HG03045 (cell line): ENCODE data around the gene CANT1.
A peak's percentile ranks its signal among the peaks of the same experiment; 100 is the strongest.

Experiments
- ATAC-seq: cut with Tn5 transposase; IDR thresholded peaks from one replicate; pipeline ENCODE4 v1.9.1; 2021; ENCODE audit warnings: mild to moderate bottlenecking, moderate library complexity; ENCODE audit not compliant: unreplicated experiment

The CANT1 gene

DNA sequence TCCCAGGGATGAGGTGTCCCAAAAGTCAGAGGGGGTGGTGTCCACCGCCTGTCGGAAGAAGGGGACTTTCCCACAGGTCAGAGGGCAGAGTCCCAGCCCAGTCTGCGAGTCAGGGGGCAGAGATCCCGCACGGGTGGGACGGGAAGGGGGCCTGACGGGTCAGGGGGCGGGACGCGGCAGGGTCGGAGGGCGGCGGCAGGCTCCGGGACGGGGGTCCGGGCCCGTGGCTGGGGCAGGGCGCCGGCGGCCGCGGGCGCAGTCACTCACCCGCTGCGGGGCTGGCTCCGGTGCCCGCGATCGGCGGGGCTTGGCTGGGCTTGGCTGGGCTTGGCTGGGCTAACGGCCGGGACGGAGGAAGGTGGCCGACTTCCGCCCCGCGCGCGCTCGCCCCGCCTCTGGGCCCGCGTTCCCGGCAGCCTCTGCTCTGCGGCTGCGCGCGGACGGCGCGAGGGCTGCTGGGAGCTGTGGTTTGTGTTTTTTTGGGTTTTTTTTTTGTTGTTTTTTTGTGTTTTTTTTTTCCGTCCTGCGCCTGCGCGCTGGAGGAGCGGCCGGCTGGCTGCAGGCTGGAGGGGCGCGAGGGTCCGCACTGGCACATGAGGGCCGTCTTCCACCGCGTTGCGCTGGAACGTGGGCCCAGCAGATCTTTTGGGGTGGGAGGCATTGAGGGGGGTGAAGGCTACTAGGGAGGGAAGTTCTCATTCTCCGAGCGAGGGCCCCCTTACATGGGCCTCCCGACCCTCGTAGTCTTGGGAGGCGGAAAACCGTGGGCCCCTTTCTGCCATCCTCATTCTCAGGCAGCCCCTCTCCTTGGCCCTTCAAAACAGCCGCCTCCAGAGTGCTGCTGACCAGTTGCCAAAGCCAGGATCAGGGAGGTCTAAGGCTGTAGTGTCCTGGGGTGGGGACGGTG, at the start of gene CANT1:
CANT1 (minus strand) TSS at position 368 of the 907 bp plus-strand sequence. CDS start 12,142 bp downstream, outside the sequence.
- peak; percentile 82 for ATAC-seq

GRCh38 chr17:79057737-79058385, 48.3 kb upstream of the CANT1 start:
- no peak for ATAC-seq

DNA sequence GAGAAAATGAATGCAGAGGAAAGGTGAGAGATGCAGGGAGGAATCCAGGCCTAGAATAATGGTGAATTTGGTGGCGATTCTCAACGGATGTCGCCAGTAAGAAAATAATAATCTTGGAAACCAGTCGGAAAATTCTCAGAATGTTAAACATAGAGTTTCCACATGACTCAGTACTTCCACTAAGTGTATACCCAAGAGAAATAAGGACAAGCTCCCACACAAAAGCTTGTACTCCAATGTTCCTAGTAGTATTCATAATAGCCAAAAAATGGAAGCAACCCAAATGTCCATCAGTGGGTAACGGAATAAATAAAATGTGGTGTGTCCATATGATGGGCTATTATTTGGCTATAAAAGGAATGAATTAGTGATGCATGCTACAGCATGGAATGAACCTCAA, 45.6 kb upstream of the CANT1 start:
- ATAC-seq: no peak

GRCh38 chr17:79054200-79054960, 44.8 kb upstream of the CANT1 start:
- no peak for ATAC-seq

GRCh38 chr17:79053251-79053925, 43.8 kb upstream of the CANT1 start:
- no peak for ATAC-seq

DNA sequence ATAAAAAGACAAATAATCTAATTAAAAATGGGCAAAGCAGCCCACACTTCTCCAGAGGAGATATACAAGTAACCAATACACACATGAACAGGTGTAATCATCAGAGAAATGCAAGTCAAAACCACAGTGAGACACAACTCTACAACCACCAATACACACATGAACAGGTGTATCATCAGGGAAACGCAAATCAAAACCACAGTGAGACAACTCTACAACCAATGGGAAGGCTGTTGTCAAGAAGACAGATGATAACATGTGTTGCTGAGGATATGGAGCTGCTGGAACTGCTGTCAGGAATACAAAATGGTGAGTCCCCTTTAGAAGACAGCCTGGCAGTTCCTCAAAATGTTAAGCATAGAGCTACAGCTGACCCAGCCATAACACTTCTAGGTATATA, 42.6 kb upstream of the CANT1 start:
- no peak for ATAC-seq

DNA sequence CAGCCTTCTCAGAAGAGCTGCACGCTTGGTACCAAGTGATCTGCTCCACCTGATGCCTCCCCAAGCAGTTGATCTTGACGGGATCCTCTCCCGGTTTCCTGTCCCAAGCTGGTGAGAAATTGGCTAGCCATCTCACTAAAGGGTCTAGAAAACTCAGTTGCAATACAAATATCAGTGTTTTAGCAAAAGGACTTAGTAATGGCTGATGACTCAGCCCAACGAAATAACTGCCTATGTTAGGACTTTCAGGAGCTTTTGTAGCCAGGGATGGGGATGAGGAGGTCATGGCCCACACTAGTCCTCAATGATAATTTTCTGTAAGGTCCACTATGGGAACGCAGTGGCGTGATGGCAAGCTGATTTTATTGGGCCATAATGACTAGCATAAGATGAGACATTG, 41.7 kb upstream of the CANT1 start:
- no peak for ATAC-seq

DNA sequence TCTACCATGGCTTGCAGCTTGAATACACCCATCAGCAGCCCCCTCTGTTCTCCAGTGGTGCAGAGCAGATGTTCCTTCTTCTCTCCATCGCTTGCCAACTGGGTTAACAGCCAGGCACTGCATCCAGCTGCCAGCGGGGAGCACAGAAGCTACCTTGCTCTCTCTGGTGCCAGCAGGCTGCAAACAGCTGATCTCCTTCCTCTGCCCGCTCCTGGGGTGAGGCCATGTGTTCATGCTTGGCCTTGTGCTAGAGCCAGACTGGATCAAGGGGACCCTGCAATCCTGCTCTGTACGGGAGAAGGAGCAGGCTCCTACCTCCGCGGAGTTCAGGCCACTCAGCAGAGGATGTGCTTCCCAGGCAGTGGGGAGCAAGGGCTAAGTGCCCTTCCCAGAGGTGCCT, 41.0 kb upstream of the CANT1 start:
- no peak for ATAC-seq

DNA sequence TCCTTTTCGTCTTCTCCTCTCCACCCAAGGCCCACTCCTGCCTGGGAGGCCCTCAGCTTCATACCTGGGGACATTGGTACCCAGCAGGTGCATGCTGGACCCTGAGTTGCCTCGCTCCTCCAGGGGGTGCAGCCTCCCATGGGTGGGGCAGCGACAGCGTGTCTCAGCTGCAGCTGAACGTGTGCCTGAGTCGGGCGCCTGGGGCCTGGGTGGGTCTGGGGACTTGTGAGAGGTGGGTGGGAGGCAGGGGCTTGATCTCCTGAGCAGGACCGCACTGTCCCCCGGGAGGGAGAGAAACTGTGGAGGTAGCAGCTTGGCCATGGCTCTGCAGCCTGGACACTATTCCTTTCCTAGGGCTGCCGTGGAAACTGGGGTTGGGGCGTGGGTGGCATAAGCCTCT, 40.3 kb upstream of the CANT1 start:
- ATAC-seq: no peak

- no peak for ATAC-seq
Measured at GRCh38 chr17:79048826-79049755, 39.5 kb upstream of the CANT1 start.

DNA sequence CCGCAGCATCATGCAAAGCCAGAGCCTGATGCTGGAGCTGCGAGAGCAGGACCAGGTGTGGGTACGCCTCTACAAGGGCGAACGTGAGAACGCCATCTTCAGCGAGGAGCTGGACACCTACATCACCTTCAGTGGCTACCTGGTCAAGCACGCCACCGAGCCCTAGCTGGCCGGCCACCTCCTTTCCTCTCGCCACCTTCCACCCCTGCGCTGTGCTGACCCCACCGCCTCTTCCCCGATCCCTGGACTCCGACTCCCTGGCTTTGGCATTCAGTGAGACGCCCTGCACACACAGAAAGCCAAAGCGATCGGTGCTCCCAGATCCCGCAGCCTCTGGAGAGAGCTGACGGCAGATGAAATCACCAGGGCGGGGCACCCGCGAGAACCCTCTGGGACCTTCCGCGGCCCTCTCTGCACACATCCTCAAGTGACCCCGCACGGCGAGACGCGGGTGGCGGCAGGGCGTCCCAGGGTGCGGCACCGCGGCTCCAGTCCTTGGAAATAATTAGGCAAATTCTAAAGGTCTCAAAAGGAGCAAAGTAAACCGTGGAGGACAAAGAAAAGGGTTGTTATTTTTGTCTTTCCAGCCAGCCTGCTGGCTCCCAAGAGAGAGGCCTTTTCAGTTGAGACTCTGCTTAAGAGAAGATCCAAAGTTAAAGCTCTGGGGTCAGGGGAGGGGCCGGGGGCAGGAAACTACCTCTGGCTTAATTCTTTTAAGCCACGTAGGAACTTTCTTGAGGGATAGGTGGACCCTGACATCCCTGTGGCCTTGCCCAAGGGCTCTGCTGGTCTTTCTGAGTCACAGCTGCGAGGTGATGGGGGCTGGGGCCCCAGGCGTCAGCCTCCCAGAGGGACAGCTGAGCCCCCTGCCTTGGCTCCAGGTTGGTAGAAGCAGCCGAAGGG, 38.6 kb upstream of the CANT1 start:
- ATAC-seq: no peak

DNA sequence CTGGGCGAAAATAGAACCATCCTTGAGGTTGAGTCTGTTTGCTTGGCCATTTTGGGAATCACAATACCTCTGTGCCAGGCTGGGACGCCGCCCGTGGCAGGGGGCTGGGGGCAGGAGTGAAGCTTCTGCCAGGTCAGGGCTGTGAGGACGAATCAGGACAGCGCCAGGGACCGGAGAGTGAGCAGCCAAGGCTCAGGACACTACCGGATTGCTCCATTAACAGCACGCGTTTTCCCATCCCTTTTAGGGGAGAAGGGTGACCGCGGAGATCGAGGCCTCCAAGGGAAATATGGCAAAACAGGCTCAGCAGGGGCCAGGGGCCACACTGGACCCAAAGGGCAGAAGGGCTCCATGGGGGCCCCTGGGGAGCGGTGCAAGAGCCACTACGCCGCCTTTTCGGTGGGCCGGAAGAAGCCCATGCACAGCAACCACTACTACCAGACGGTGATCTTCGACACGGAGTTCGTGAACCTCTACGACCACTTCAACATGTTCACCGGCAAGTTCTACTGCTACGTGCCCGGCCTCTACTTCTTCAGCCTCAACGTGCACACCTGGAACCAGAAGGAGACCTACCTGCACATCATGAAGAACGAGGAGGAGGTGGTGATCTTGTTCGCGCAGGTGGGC, 37.8 kb upstream of the CANT1 start:
- ATAC-seq: no peak

DNA sequence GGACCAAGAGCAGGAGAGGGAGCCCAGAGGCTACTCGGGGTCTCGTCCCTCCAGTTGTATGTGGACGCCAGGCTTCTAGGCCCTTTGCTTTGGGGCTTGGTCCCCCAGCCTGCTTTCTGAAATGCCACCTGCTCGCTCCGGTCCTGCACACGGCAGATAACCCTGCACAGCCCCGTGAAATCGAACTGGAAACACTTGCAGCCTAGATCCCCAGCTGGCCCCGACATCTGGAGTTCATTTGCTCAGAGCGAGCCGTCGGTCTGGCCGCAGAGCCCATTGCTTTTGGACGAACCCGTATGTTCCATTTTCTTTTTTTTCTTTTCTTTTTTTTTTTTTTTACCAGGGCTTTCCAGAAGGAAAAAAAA, 37.3 kb upstream of the CANT1 start:
- ATAC-seq: no peak

- no peak for ATAC-seq
Measured at GRCh38 chr17:79046197-79046915, 36.8 kb upstream of the CANT1 start.

GRCh38 chr17:79045842-79046196, 36.3 kb upstream of the CANT1 start:
- ATAC-seq: no peak

DNA sequence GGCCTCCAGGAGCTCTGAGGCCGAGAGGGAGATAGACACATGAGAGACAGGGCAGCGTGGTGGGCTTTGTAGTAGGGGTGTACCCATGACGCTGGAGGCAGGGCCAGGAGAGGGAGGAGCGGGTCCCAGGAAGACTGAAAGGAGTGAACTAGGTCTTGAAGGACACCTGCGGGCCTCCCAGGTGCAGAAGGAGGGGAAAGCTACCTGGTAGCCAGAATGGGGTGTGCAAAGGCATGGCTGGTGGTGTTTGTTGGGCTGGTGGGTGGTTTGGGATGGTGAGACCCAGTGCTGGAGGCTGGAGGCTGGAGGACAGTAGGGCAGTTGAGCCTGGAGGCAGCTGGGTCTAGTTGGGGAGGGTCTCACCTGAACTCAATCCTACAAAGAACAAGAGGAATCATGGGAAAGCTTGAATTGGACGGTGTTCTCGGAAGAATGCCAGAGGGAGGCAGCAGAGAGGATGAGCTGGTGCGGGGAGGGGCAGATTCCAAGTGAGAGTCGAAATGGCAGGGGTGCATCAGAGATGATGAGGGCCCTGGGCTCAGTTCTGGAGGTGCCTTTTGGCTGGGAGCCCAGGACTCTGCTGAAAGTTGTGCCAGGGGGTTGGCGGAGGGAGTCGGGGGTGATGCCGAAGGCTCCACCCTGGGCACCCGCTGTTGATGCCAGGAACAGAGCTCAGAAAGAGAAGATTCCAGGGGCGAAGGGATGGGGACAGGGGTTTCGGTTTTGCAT, 35.6 kb upstream of the CANT1 start:
- no peak for ATAC-seq

- ATAC-seq: no peak
Measured at GRCh38 chr17:79044462-79044861, 34.9 kb upstream of the CANT1 start.
